ENCODE data around the gene MCC. TPM values are rescaled to one million over a fixed set of nuclear protein-coding genes. Genes with fewer than 3 reads are reported as not detected.

Gene MCC
- total and polyA plus RNA-seq, 2 donors (not counting 1 experiment from before 2014, with no cell fraction given): 0.09 to 0.32 TPM

DNA sequence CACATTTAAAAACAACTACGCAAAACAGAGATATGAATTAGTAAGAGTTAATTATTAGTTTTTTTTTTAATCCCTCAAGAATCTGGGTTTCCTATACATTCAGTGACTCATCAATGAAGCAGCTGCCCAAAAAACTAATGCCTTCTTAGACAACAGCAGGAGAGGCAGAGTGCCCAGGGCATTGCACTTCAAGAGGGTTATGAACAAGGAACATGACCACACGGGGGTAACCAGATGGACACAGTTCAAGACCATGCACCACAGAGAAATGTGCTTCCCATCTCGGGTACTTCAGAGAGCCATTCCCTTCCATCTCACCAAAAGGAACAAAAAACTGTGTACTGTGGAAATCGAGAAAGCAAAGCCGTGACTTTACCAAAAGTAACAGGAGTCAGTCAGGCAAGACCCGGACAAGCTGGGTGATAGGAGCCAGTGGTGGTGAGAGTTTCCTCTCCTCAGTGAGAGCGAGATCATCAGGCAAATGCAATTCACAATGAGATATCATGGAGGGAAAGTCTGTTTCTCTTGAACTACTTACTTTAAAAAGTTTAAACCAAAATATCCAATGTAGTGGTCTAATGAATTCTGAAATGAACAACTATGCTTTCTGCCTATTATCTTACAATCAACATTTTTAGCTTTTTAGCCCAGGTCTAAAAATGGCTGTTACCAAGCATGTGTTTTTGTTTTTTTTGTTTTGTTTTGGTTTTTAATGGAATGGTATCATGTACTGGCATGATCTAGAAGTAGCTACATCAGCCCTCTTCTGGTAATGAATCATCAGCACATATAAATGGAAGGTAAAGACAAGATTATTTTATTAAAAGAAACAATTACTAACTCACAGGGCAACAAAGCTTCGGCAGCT lies 245.5 kb downstream of the MCC start:
- Histone ChIP-seq H2AFZ (ENCODE audit: insufficient read depth, low read depth, low read length, poor library complexity, severe bottlenecking) (no peak overlapping the region), H4K20me1 (ENCODE audit: control insufficient read depth, insufficient read depth, low read length, poor library complexity, severe bottlenecking) (no peaks in the 10 kb centered on the region), H3K27me3 (replicated peaks in 1 of 4; ENCODE audit: control extremely low read depth in 1 of 4, control insufficient read depth in 3 of 4, insufficient read depth in 4 of 4, low read length in 3 of 4) (no peaks in the 10 kb centered on the region), H3K79me2 (ENCODE audit: control insufficient read depth, insufficient read depth, low read length) (no peaks in the 10 kb centered on the region), H3K9me3 (ENCODE audit: control extremely low read depth in 1 of 3, control insufficient read depth in 2 of 3, insufficient read depth in 1 of 3, low read length in 2 of 3) (no peaks in the 10 kb centered on the region), H3K36me3 (replicated peaks in 1 of 2; ENCODE audit: control extremely low read depth in 1 of 2, control insufficient read depth in 1 of 2, extremely low read depth in 1 of 2, insufficient read depth in 2 of 2, low read length in 1 of 2) (no peaks in the 10 kb centered on the region), H3K9ac (ENCODE audit: low read length) (no peak overlapping the region), H3K4me2 (replicated peaks; ENCODE audit: low read depth, low read length, poor library complexity, severe bottlenecking) (no peak overlapping the region), H3K4me1 (ENCODE audit: control insufficient read depth in 2 of 2, insufficient read depth in 2 of 2, low read length in 2 of 2) (no peaks in the 10 kb centered on the region), H3K27ac (ENCODE audit: low read length in 2 of 2) (no peak overlapping the region), H3K4me3 (ENCODE audit: control extremely low read depth in 1 of 5, extremely low read depth in 1 of 5, insufficient read depth in 1 of 5, low read depth in 2 of 5, low read length in 4 of 5) (no peak overlapping the region)
- intact Hi-C loops (cut with micrococcal nuclease): no loop called here
- no peak overlapping the region for H3K4me3 Mint-ChIP-seq
- no peak for ATAC-seq (ENCODE audit: low read depth)
- peaks cover 23% of the 10 kb centered on the region for H3K27me3 Mint-ChIP-seq
- TF ChIP-seq EZH2 (IDR thresholded peaks at IDR 0.05; ENCODE audit: borderline replicate concordance, insufficient read depth, low read depth, low read length, poor library complexity, severe bottlenecking): no peak
- TF ChIP-seq, protein P1, sequence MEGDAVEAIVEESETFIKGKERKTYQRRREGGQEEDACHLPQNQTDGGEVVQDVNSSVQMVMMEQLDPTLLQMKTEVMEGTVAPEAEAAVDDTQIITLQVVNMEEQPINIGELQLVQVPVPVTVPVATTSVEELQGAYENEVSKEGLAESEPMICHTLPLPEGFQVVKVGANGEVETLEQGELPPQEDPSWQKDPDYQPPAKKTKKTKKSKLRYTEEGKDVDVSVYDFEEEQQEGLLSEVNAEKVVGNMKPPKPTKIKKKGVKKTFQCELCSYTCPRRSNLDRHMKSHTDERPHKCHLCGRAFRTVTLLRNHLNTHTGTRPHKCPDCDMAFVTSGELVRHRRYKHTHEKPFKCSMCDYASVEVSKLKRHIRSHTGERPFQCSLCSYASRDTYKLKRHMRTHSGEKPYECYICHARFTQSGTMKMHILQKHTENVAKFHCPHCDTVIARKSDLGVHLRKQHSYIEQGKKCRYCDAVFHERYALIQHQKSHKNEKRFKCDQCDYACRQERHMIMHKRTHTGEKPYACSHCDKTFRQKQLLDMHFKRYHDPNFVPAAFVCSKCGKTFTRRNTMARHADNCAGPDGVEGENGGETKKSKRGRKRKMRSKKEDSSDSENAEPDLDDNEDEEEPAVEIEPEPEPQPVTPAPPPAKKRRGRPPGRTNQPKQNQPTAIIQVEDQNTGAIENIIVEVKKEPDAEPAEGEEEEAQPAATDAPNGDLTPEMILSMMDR (IDR thresholded peaks at IDR 0.05): no peak
- H3K4me1 Mint-ChIP-seq: peaks cover 4% of the 10 kb centered on the region
- CTCF ChIA-PET: no interaction called here
- no peak for DNase-seq
- H3K27ac Mint-ChIP-seq: no peak overlapping the region
- WGBS (ENCODE audit: insufficient coverage): 89% methylated on average over 3 of the region's 8 CpGs
- POLR2A ChIA-PET: no interaction called here
- H3K9me3 Mint-ChIP-seq (ENCODE audit: insufficient read depth): peaks cover 2% of the 10 kb centered on the region

DNA sequence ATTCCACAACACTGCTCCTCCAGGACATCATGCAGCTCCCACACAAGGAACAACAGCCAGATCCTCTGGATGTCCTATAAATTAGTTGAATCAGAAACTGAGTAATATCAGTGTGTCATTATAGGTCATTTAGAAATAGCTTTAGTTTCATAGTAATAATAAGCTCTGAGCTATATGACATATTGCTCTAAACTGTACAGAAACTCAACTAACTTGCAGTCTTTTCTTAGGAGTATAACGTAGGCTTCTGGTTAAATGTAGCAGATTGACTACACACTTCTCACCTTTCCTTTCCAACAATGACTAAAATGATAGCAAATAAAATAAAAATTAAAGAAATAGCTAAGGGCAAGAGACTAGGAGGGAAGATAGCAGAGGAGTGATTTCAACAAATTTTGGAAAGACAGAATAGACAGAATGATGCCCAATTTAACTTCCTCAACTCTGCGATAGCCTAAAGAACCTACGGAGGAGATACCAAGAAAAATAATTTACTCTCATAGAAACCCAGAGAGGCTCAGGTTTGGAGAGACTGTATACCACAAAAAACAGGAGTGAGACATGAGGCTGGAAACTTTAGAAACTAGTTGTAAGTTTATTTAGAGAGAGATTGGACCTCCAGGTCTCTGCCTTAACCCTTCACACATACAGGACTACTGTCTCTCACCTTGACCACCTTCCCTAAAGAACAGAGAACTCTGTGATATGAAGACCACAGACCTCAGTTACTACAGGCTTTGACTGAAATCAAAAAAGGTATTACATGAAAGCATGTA lies 247.1 kb downstream of the MCC start:
- intact Hi-C loops (cut with micrococcal nuclease): no loop called here
- no peak overlapping the region for H3K27ac ChIP-seq (ENCODE audit: low read length in 2 of 2)
- no peaks in the 10 kb centered on the region for H4K20me1 ChIP-seq (ENCODE audit: control insufficient read depth, insufficient read depth, low read length, poor library complexity, severe bottlenecking)
- TF ChIP-seq EZH2 (IDR thresholded peaks at IDR 0.05; ENCODE audit: borderline replicate concordance, insufficient read depth, low read depth, low read length, poor library complexity, severe bottlenecking): no peak
- TF ChIP-seq, protein P1 (IDR thresholded peaks at IDR 0.05): no peak
- Mint-ChIP-seq H3K9me3 (ENCODE audit: insufficient read depth) (no peaks in the 10 kb centered on the region), H3K4me1 (peaks cover 1% of the 10 kb centered on the region), H3K27ac (no peak overlapping the region), H3K27me3 (peaks cover 29% of the 10 kb centered on the region), H3K4me3 (no peak overlapping the region)
- H3K36me3 ChIP-seq (replicated peaks in 1 of 2; ENCODE audit: control extremely low read depth in 1 of 2, control insufficient read depth in 1 of 2, extremely low read depth in 1 of 2, insufficient read depth in 2 of 2, low read length in 1 of 2): no peaks in the 10 kb centered on the region
- ATAC-seq (ENCODE audit: low read depth) (no peak), DNase-seq (no peak)
- H3K9me3 ChIP-seq (ENCODE audit: control extremely low read depth in 1 of 3, control insufficient read depth in 2 of 3, insufficient read depth in 1 of 3, low read length in 2 of 3): no peaks in the 10 kb centered on the region
- H3K27me3 ChIP-seq (replicated peaks in 1 of 4; ENCODE audit: control extremely low read depth in 1 of 4, control insufficient read depth in 3 of 4, insufficient read depth in 4 of 4, low read length in 3 of 4): no peaks in the 10 kb centered on the region
- ChIA-PET POLR2A (no interaction called here), CTCF (no interaction called here)
- WGBS (ENCODE audit: insufficient coverage): no CpG with 5 or more reads among the region's 3 CpGs
- H2AFZ ChIP-seq (ENCODE audit: insufficient read depth, low read depth, low read length, poor library complexity, severe bottlenecking): no peak overlapping the region
- no peaks in the 10 kb centered on the region for H3K4me1 ChIP-seq (ENCODE audit: control insufficient read depth in 2 of 2, insufficient read depth in 2 of 2, low read length in 2 of 2)
- H3K4me3 ChIP-seq (ENCODE audit: control extremely low read depth in 1 of 5, extremely low read depth in 1 of 5, insufficient read depth in 1 of 5, low read depth in 2 of 5, low read length in 4 of 5): no peak overlapping the region
- H3K9ac ChIP-seq (ENCODE audit: low read length): no peak overlapping the region
- no peaks in the 10 kb centered on the region for H3K79me2 ChIP-seq (ENCODE audit: control insufficient read depth, insufficient read depth, low read length)
- no peak overlapping the region for H3K4me2 ChIP-seq (replicated peaks; ENCODE audit: low read depth, low read length, poor library complexity, severe bottlenecking)

Data from B cell (primary cell).